ENCODE measurements around the gene IRGQ.

GRCh38 chr19:43622070-43622469, 26.1 kb upstream of the IRGQ start:
- TF ChIP-seq, protein P1, sequence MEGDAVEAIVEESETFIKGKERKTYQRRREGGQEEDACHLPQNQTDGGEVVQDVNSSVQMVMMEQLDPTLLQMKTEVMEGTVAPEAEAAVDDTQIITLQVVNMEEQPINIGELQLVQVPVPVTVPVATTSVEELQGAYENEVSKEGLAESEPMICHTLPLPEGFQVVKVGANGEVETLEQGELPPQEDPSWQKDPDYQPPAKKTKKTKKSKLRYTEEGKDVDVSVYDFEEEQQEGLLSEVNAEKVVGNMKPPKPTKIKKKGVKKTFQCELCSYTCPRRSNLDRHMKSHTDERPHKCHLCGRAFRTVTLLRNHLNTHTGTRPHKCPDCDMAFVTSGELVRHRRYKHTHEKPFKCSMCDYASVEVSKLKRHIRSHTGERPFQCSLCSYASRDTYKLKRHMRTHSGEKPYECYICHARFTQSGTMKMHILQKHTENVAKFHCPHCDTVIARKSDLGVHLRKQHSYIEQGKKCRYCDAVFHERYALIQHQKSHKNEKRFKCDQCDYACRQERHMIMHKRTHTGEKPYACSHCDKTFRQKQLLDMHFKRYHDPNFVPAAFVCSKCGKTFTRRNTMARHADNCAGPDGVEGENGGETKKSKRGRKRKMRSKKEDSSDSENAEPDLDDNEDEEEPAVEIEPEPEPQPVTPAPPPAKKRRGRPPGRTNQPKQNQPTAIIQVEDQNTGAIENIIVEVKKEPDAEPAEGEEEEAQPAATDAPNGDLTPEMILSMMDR (IDR thresholded peaks at IDR 0.05) = no peak
- TF ChIP-seq ZFX (IDR thresholded peaks at IDR 0.05; ENCODE audit: borderline replicate concordance) = no peak
